Measurements from ENCODE around the gene MTHFD1L. TPM values are rescaled to one million over a fixed set of nuclear protein-coding genes. Genes with fewer than 3 reads are reported as not detected.

The MTHFD1L gene
- total RNA-seq, 2 donors from 2014 or later = 13.0 to 19.1 TPM

DNA sequence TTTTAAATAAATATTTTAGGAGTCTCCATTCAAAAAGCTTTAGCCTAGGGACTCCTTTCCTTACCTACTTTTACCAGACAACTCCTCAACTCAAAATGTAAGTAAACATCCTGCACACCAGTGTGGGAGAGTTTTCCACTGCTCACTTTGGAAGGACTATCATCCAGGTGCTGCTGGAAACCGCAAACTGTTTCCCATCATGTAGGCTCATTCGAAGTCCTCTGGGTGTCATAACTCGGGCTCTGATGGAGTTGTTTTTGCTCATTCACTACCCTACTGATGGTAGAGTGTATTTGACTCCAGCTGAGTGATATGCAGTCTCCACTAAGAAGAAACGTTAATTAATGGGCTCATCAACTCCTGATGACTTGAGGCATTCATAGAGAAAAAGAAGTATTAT is 237.8 kb downstream of the MTHFD1L start:
- Histone ChIP-seq H3K4me3 (no peak overlapping the region), H3K27ac (no peak overlapping the region), H3K27me3 (no peaks in the 10 kb centered on the region), H3K9me3 (no peaks in the 10 kb centered on the region), H3K4me1 (no peaks in the 10 kb centered on the region), H3K36me3 (replicated peaks in 1 of 2; ENCODE audit: insufficient read depth in 1 of 2, low read depth in 2 of 2) (no peaks in the 10 kb centered on the region)
- ATAC-seq (no peak), DNase-seq (no peak)
- WGBS, 2 donors = 79 to 88% methylated on average over 4 of the region's 4 CpGs
- intact Hi-C loops (cut with DNase I) = no loop called here
- no peak for TF ChIP-seq POLR2A (IDR thresholded peaks at IDR 0.05)
- TF ChIP-seq, protein P1, sequence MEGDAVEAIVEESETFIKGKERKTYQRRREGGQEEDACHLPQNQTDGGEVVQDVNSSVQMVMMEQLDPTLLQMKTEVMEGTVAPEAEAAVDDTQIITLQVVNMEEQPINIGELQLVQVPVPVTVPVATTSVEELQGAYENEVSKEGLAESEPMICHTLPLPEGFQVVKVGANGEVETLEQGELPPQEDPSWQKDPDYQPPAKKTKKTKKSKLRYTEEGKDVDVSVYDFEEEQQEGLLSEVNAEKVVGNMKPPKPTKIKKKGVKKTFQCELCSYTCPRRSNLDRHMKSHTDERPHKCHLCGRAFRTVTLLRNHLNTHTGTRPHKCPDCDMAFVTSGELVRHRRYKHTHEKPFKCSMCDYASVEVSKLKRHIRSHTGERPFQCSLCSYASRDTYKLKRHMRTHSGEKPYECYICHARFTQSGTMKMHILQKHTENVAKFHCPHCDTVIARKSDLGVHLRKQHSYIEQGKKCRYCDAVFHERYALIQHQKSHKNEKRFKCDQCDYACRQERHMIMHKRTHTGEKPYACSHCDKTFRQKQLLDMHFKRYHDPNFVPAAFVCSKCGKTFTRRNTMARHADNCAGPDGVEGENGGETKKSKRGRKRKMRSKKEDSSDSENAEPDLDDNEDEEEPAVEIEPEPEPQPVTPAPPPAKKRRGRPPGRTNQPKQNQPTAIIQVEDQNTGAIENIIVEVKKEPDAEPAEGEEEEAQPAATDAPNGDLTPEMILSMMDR (IDR thresholded peaks at IDR 0.05) = no peak

DNA sequence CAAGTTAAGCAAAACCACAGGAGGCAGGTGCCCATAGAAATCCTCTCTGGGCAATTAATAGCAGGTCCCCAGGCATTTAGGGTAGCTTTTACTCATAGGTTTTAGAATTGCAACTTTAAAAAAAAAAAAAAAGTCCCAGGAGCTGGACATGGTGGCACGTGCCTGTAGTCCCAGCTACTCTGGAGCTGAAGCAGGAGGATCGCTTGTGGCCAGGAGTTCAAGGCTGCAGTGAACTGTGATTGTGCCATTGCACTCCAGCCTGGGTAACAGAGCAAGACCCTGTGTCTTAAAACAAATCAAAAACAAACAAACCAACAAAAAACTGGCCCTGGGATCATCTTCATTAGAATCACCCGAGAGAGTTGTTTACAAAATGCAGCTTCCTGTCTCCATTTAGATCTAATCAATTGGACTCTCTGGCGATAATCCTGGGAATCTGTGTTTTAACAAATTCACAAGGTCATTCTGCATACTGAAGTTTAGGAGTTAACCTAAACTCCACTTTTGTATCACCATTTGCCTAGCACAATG is 242.5 kb downstream of the MTHFD1L start:
- no peaks in the 10 kb centered on the region for H3K27me3 ChIP-seq
- H3K36me3 ChIP-seq (replicated peaks in 1 of 2; ENCODE audit: insufficient read depth in 1 of 2, low read depth in 2 of 2) = no peaks in the 10 kb centered on the region
- DNase-seq (no peak), ATAC-seq (no peak)
- no peak overlapping the region for H3K27ac ChIP-seq
- no peaks in the 10 kb centered on the region for H3K9me3 ChIP-seq
- 44 to 47% methylated on average over 4 of the region's 4 CpGs for WGBS, 2 donors
- intact Hi-C loops (cut with DNase I) = no loop called here
- H3K4me3 ChIP-seq = no peak overlapping the region
- H3K4me1 ChIP-seq = no peaks in the 10 kb centered on the region
- no peak for TF ChIP-seq POLR2A (IDR thresholded peaks at IDR 0.05)
- TF ChIP-seq, protein P1 (IDR thresholded peaks at IDR 0.05) = no peak

DNA sequence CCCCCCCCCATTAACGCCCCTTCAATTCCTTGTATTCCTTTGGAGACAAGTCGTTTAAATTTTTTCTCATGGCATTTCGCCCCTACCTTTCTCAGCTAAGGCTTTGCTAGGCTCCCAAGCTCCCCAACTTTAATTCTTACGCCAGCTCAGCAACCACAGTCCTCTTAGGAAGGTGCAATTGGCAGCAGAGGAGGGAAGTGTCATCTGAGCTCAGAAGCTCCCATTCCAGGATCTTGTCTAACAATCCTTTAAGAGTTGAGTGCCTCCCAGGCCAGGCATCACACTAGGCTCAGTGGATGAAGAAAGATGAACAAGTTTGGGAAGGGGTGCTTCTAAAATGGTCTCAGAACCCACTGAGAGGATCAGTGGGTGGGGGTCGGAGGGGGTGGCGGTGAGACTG is 243.0 kb downstream of the MTHFD1L start:
- DNase-seq = no peak
- ATAC-seq = no peak
- 74 to 78% methylated on average over 6 of the region's 6 CpGs for WGBS, 2 donors
- no peaks in the 10 kb centered on the region for H3K36me3 ChIP-seq (replicated peaks in 1 of 2; ENCODE audit: insufficient read depth in 1 of 2, low read depth in 2 of 2)
- no peaks in the 10 kb centered on the region for H3K4me1 ChIP-seq
- intact Hi-C loops (cut with DNase I) = no loop called here
- H3K27ac ChIP-seq = no peak overlapping the region
- TF ChIP-seq, protein P1 (IDR thresholded peaks at IDR 0.05) = no peak
- TF ChIP-seq POLR2A (IDR thresholded peaks at IDR 0.05) = no peak
- no peak overlapping the region for H3K4me3 ChIP-seq
- H3K27me3 ChIP-seq = no peaks in the 10 kb centered on the region
- no peaks in the 10 kb centered on the region for H3K9me3 ChIP-seq

DNA sequence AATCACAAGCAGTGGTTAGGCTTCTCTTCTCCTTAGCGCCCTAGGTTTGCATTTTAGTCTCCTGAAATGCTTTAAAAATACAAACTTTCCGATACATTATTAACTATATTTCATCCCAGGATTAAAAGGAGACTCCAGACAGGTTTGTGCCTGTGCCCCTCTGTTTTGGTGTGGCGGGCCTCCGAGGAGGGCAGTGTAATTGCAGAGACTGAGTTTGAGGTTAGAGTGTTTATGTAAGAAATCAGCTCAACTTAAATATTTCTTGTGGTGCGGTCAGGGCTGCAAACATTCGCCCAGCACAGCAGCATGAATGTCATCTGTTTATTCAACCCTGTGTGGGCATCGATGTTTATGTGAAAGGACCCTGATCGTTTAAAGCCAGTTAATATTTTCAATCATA is 243.9 kb downstream of the MTHFD1L start:
- H3K27me3 ChIP-seq = no peaks in the 10 kb centered on the region
- intact Hi-C loops (cut with DNase I) = no loop called here
- no peak for TF ChIP-seq POLR2A (IDR thresholded peaks at IDR 0.05)
- TF ChIP-seq, protein P1 (IDR thresholded peaks at IDR 0.05) = no peak
- ATAC-seq (no peak), DNase-seq (no peak)
- 70 to 80% methylated on average over 8 of the region's 8 CpGs for WGBS, 2 donors
- H3K9me3 ChIP-seq = no peaks in the 10 kb centered on the region
- no peak overlapping the region for H3K4me3 ChIP-seq
- no peak overlapping the region for H3K27ac ChIP-seq
- no peaks in the 10 kb centered on the region for H3K36me3 ChIP-seq (replicated peaks in 1 of 2; ENCODE audit: insufficient read depth in 1 of 2, low read depth in 2 of 2)
- H3K4me1 ChIP-seq = no peaks in the 10 kb centered on the region

DNA sequence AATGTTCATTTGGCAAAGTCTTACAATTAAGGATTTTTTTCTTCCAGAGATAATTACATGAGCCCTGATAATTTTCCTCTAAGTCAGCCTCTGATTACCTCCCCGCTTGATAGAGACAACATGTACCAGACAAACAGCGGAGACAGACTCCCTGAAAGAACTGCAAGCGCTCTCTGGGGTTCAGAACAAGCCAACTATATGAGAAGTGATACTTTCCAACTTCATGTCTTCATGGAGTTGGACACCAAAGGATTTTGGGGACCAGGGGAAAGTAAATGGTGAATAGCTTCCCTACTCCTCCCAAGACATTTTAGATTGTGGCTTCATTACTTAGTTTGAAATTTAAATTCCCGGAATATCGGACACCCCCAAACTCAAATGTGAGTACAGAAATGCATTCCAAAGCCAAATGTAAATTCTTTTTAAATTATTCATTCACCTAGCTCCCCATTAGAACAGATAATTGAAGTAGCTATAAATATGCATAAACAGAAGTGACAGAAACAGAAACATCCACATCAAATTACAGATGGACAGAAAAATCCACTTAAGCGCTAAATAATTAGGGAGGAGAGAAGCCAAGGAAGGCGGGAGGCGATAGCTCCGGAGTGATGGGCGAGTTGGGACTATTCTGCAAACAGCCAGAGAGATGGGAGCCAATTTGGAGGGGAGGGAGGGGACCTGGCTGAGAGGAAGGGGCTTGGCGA is 244.5 kb downstream of the MTHFD1L start:
- Histone ChIP-seq H3K27ac (no peak overlapping the region), H3K36me3 (replicated peaks in 1 of 2; ENCODE audit: insufficient read depth in 1 of 2, low read depth in 2 of 2) (no peaks in the 10 kb centered on the region), H3K27me3 (no peaks in the 10 kb centered on the region), H3K4me1 (no peaks in the 10 kb centered on the region), H3K4me3 (no peak overlapping the region), H3K9me3 (no peaks in the 10 kb centered on the region)
- TF ChIP-seq, protein P1 (IDR thresholded peaks at IDR 0.05) = no peak
- no peak for TF ChIP-seq POLR2A (IDR thresholded peaks at IDR 0.05)
- 76 to 86% methylated on average over 11 of the region's 11 CpGs for WGBS, 2 donors
- intact Hi-C loops (cut with DNase I) = no loop called here
- DNase-seq = no peak
- ATAC-seq = no peak

Measured in body of pancreas (tissue), 4 donors.